Measurements from ENCODE around the gene ITIH3. TPM values are rescaled to one million over a fixed set of nuclear protein-coding genes. Genes with fewer than 3 reads are reported as not detected.

The ITIH3 gene
- total RNA-seq, 3 donors from 2014 or later, result 0.72 to 1.4 (median 0.89) TPM

GRCh38 chr3:52811452-52812011 is 16.9 kb downstream of the ITIH3 start:
- no peak for DNase-seq
- no peak for TF ChIP-seq CTCF (IDR thresholded peaks at IDR 0.05)
- no peaks in the 10 kb centered on the region for H3K36me3 ChIP-seq (ENCODE audit: low read depth)
- no peak for ATAC-seq
- H3K9me3 ChIP-seq, result no peaks in the 10 kb centered on the region
- no peak overlapping the region for H3K4me3 ChIP-seq
- no peaks in the 10 kb centered on the region for H3K4me1 ChIP-seq (ENCODE audit: low read depth)
- intact Hi-C loops (cut with DNase I, micrococcal nuclease), result no loop called here

- ATAC-seq, result no peak
- no peak for TF ChIP-seq CTCF (IDR thresholded peaks at IDR 0.05)
- Histone ChIP-seq H3K4me1 (ENCODE audit: low read depth) (no peaks in the 10 kb centered on the region), H3K4me3 (no peak overlapping the region), H3K36me3 (ENCODE audit: low read depth) (no peaks in the 10 kb centered on the region), H3K9me3 (no peaks in the 10 kb centered on the region)
- intact Hi-C loops (cut with DNase I, micrococcal nuclease), result no loop called here
- DNase-seq, result no peak
Observed at GRCh38 chr3:52813810-52814209, 19.2 kb downstream of the ITIH3 start.

GRCh38 chr3:52816199-52816598 is 21.6 kb downstream of the ITIH3 start:
- H3K36me3 ChIP-seq (ENCODE audit: low read depth), result no peaks in the 10 kb centered on the region
- H3K4me1 ChIP-seq (ENCODE audit: low read depth), result no peaks in the 10 kb centered on the region
- ATAC-seq, result no peak
- intact Hi-C loops (cut with DNase I, micrococcal nuclease), result no loop called here
- H3K4me3 ChIP-seq, result no peak overlapping the region
- DNase-seq, result no peak
- TF ChIP-seq CTCF (IDR thresholded peaks at IDR 0.05), result no peak
- H3K9me3 ChIP-seq, result no peaks in the 10 kb centered on the region

GRCh38 chr3:52816654-52817053 is 22.1 kb downstream of the ITIH3 start:
- H3K36me3 ChIP-seq (ENCODE audit: low read depth), result no peaks in the 10 kb centered on the region
- intact Hi-C loops (cut with DNase I, micrococcal nuclease), result no loop called here
- no peak for TF ChIP-seq CTCF (IDR thresholded peaks at IDR 0.05)
- H3K9me3 ChIP-seq, result no peaks in the 10 kb centered on the region
- DNase-seq, result no peak
- no peak overlapping the region for H3K4me3 ChIP-seq
- no peaks in the 10 kb centered on the region for H3K4me1 ChIP-seq (ENCODE audit: low read depth)
- ATAC-seq, result no peak

- ATAC-seq, result no peak
- intact Hi-C loops (cut with DNase I, micrococcal nuclease), result no loop called here
- no peak for TF ChIP-seq CTCF (IDR thresholded peaks at IDR 0.05)
Observed at GRCh38 chr3:52817221-52817620, 22.6 kb downstream of the ITIH3 start.

GRCh38 chr3:52817860-52818259 is 23.3 kb downstream of the ITIH3 start:
- no peak overlapping the region for H3K4me3 ChIP-seq
- intact Hi-C loops (cut with DNase I, micrococcal nuclease), result no loop called here
- H3K4me1 ChIP-seq (ENCODE audit: low read depth), result no peaks in the 10 kb centered on the region
- TF ChIP-seq CTCF (IDR thresholded peaks at IDR 0.05), result no peak
- no peaks in the 10 kb centered on the region for H3K36me3 ChIP-seq (ENCODE audit: low read depth)
- ATAC-seq (no peak), DNase-seq (no peak)
- H3K9me3 ChIP-seq, result no peaks in the 10 kb centered on the region

More at GRCh38 chr3:52817221-52817620, 22.6 kb downstream of the ITIH3 start:
- Histone ChIP-seq H3K4me3 (no peak overlapping the region), H3K4me1 (ENCODE audit: low read depth) (no peaks in the 10 kb centered on the region), H3K36me3 (ENCODE audit: low read depth) (no peaks in the 10 kb centered on the region), H3K9me3 (no peaks in the 10 kb centered on the region)
- DNase-seq, result no peak
